GM19023 (cell line): Measurements from ENCODE around the gene GRIFIN.
"Not testable (repeated sequence)": the region's sequence is repeated elsewhere in the genome, so short reads cannot be mapped to it uniquely, and the experiment has no call there.

Source experiments
- ATAC-seq: cut with Tn5 transposase; IDR thresholded peaks from one replicate; pipeline ENCODE4 v1.9.1; 2021; ENCODE audit warnings: mild to moderate bottlenecking, moderate library complexity; ENCODE audit not compliant: unreplicated experiment

The GRIFIN gene

DNA sequence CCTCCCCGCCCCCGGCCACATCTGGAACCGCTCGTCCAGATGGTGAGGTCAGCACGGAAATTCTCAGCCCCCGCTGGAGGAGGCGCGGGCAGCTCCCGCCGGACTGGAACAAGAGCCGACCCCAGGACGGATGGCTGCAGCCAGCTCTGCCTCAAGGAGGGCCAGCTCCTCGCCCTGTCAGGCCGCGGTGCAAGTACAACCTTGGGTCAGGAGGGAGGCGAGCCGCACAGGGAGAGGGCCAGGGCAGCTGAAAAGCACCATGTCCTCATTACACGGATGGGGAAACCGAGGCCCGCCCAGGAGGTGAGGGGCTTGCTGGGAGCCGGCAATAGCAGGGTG lies 3.8 kb upstream of the GRIFIN start:
- ATAC-seq: no peak

GRCh38 chr7:2479276-2480069 lies 3.3 kb upstream of the GRIFIN start:
- ATAC-seq: no peak

DNA sequence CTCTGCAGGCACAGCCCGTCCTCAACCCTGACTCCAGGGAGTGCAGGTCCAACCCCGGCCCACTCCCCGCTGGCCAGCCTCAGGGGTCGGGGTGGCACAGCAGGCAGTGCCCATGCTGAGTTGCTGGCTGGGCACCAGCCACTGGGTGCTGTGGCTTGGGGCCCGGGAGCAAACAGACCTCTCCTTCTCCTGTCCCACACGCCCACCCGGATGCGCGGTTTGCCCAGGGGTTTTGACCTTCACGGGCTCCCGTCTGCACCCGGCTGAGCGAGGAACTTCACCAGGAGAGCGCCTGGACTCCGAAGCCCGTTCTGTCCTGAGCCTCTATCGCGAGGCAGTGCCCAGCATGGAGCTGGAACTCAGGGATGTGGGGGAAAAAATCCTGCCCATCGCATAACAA lies 2.6 kb upstream of the GRIFIN start:
- ATAC-seq: no peak

DNA sequence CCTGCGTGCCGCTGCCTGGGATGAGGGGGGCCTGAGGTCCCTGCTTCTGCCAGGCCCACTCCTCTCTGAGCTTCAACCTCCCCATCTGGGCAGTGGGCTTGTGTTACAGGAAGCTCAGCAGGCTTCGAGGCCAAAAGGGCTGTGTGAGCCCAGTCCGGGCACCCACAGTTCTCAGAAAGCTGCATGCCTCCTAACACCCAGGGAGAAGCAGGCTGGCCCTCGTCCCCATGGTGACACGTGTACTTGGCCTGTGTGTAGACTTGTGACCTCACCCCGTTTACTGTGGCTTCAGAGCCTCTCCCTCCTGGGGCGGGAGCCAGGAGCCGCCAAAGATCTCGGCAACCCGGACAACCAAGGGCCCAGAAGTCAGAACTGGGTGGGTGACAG lies 2.2 kb upstream of the GRIFIN start:
- no peak for ATAC-seq

GRCh38 chr7:2477447-2478398 lies 1.5 kb upstream of the GRIFIN start:
- ATAC-seq: no peak

GRCh38 chr7:2476776-2477446 lies 713 bp upstream of the GRIFIN start:
- ATAC-seq: no peak

DNA sequence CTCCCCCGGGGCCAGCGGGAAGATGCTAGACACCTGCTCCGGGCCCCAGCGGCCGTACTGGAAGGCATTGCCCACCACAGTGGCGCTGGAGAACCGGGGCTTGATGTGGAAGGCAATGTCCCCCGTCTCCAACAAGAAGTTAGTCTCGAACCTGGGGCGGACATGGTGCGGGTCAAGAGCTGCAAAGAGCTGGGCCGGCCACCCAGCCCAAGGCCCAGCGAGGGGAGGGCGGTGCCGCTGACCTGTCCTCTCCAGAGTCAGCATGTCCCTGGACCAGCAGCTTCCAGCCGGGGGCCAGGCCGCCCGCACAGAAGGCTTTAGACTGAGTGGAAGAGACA lies 551 bp downstream of the GRIFIN start:
- no peak for ATAC-seq

- no peak for ATAC-seq
These were observed 1.2 kb downstream of the GRIFIN start for GRCh38 chr7:2474813-2475677.

DNA sequence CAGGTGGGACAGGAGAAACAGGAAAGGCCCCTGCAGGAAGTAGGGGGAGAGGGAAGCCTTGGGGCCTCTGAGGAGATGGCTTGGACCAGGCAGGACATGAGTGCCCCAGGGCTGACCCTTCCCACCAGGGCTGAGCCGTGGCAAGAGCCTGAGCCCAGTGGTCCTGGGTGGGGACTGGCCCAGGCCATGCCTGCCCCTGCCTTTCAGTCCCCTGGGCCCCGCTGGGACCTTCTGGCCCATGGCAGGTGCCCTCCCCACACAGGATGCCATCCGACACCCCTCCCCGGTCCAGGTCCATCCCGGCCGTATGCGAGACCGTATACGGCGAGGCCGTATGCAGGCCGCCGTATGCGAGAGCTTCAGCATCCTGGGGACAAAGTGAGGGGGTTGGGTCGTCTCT lies 2.0 kb downstream of the GRIFIN start:
- no peak for ATAC-seq

GRCh38 chr7:2473496-2474180 lies 2.6 kb downstream of the GRIFIN start:
- no peak for ATAC-seq

- ATAC-seq: no peak
These were observed 3.5 kb downstream of the GRIFIN start for GRCh38 chr7:2472739-2473138.

GRCh38 chr7:2471396-2471795 lies 4.8 kb downstream of the GRIFIN start:
- no peak for ATAC-seq

DNA sequence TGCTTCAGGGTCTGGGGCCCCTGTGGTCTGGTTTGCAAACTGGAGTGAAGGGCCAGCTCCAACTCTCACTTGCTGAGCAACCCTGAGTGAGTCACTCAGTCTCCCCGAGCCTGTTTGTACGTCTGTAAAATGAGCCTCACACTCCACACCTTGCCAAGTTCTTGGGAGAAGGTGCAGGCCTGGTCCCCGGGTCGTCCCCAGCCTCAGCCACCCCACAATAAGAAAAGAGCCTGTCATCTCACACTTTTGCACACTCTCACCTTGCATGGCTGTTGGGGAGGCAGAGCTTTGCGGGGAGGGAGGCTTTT lies 5.2 kb downstream of the GRIFIN start:
- no peak for ATAC-seq

DNA sequence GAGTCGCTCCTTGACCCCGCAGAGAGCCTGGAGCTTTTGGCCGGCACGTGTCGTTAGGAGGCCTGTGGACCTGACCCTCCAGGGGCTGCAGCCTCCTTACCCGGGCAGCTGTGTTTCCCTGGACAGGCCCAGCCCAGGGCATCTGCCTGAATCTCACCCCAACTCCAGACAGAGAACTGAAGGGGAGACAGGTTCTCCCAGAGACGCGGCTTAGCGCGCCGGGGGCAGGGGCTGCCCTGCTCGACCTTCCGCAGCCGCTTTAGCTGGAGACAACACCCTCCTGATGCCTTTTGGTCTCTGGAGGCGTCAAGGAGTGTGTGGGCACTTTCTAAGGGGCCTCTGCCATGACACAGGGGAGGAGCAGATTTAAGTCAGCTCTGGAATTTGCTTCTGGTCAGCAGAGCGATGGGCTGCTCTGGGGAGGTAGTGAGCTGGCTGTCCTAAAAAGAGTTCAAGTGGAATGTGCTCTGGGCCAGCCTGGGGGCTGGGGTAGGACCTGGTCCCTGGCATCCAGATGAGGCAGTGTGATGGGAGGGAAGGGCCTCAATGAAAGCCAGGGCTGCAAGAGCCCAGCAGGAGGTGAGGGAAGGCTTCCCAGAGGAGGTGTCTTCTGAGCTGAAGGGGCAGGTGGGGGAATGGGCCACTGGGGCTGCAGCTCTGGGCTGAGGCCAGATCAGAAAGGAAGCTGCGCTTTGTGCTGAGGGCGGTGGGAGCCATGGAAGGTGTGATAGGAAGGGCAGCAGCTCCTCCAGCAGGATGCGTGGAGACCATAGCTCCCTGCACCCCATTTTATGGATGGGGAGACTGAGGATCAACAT lies 5.8 kb downstream of the GRIFIN start:
- ATAC-seq: no peak

GRCh38 chr7:2469460-2470203 lies 6.6 kb downstream of the GRIFIN start:
- ATAC-seq: not testable (repeated sequence)

GRCh38 chr7:2468227-2468626 lies 8.0 kb downstream of the GRIFIN start:
- no peak for ATAC-seq

GRCh38 chr7:2466675-2467074 lies 9.5 kb downstream of the GRIFIN start:
- ATAC-seq: no peak

- no peak for ATAC-seq
These were observed 10.3 kb downstream of the GRIFIN start for GRCh38 chr7:2465928-2466327.

- ATAC-seq: no peak
These were observed 13.5 kb downstream of the GRIFIN start for GRCh38 chr7:2462731-2463130.
